ENCODE data around the gene NPLOC4.

NPLOC4 gene

GRCh38 chr17:81566461-81567126, 70.3 kb downstream of the NPLOC4 start:
- no peak overlapping the region for H3K4me3 Mint-ChIP-seq
- no peaks in the 10 kb centered on the region for H3K9me3 Mint-ChIP-seq
- DNase-seq: no peak
- peaks cover 53% of the 10 kb centered on the region for H3K36me3 Mint-ChIP-seq (ENCODE audit: low read depth)
- no peak for TF ChIP-seq CTCF (IDR thresholded peaks at IDR 0.05)
- peaks cover 14% of the 10 kb centered on the region for H3K4me1 Mint-ChIP-seq
- H3K27ac Mint-ChIP-seq: peak overlapping the region; percentile 61
- no peaks in the 10 kb centered on the region for H3K27me3 Mint-ChIP-seq (ENCODE audit: low read depth, poor library complexity)

GRCh38 chr17:81565231-81565630, 71.7 kb downstream of the NPLOC4 start:
- Mint-ChIP-seq H3K27ac (no peak overlapping the region), H3K9me3 (no peaks in the 10 kb centered on the region), H3K27me3 (ENCODE audit: low read depth, poor library complexity) (no peaks in the 10 kb centered on the region), H3K4me3 (no peak overlapping the region), H3K36me3 (ENCODE audit: low read depth) (peaks cover 58% of the 10 kb centered on the region), H3K4me1 (peaks cover 9% of the 10 kb centered on the region)
- TF ChIP-seq CTCF (IDR thresholded peaks at IDR 0.05): no peak
- no peak for DNase-seq

- Mint-ChIP-seq H3K27me3 (ENCODE audit: low read depth, poor library complexity) (no peaks in the 10 kb centered on the region), H3K4me3 (no peak overlapping the region), H3K27ac (no peak overlapping the region), H3K9me3 (no peaks in the 10 kb centered on the region), H3K4me1 (peaks cover 9% of the 10 kb centered on the region), H3K36me3 (ENCODE audit: low read depth) (peaks cover 59% of the 10 kb centered on the region)
- no peak for TF ChIP-seq CTCF (IDR thresholded peaks at IDR 0.05)
- no peak for DNase-seq
These were observed 72.1 kb downstream of the NPLOC4 start for GRCh38 chr17:81564778-81565177.

GRCh38 chr17:81563861-81564586, 72.9 kb downstream of the NPLOC4 start:
- TF ChIP-seq CTCF (IDR thresholded peaks at IDR 0.05): no peak
- Mint-ChIP-seq H3K4me3 (no peak overlapping the region), H3K36me3 (ENCODE audit: low read depth) (peaks cover 59% of the 10 kb centered on the region), H3K4me1 (peaks cover 9% of the 10 kb centered on the region), H3K9me3 (no peaks in the 10 kb centered on the region), H3K27ac (no peak overlapping the region), H3K27me3 (ENCODE audit: low read depth, poor library complexity) (no peaks in the 10 kb centered on the region)
- no peak for DNase-seq

- Mint-ChIP-seq H3K27me3 (ENCODE audit: low read depth, poor library complexity) (no peaks in the 10 kb centered on the region), H3K9me3 (no peaks in the 10 kb centered on the region), H3K36me3 (ENCODE audit: low read depth) (peaks cover 54% of the 10 kb centered on the region), H3K4me1 (peaks cover 3% of the 10 kb centered on the region), H3K4me3 (no peak overlapping the region), H3K27ac (peak overlapping the region; percentile 46)
- TF ChIP-seq CTCF (IDR thresholded peaks at IDR 0.05): no peak
- no peak for DNase-seq
These were observed 75.4 kb downstream of the NPLOC4 start for GRCh38 chr17:81561494-81561885.

Measured in nephron progenitor cell (in vitro differentiated cells).